Activated T-helper 17 cell treated with anti-CD3 and anti-CD28 coated beads, Interleukin-2, amount 50 U/mL, for 72 hours (primary cell): Measurements from ENCODE around the gene DHRS13. TPM values are rescaled to one million over a fixed set of nuclear protein-coding genes. Genes with fewer than 3 reads are reported as not detected.
A peak's percentile ranks its signal among the peaks of the same experiment; 100 is the strongest.
"Not testable (repeated sequence)": the region's sequence is repeated elsewhere in the genome, so short reads cannot be mapped to it uniquely, and the experiment has no call there.

Source experiments
- ATAC-seq: fragments of 150-1000 bp; cut with Tn5 transposase; replicated peaks from 2 replicates; pipeline ENCODE4 v1.10.0; 2021; ENCODE audit warnings: mild to moderate bottlenecking, moderate library complexity
- H3K27ac Mint-ChIP-seq: one replicate; pipeline ENCODE4 v1.8.0; 2022; ENCODE audit warnings: mixed read lengths
- H3K27me3 Mint-ChIP-seq: one replicate; pipeline ENCODE4 v1.8.0; 2022; ENCODE audit warnings: mixed read lengths
- H3K36me3 Mint-ChIP-seq: one replicate; pipeline ENCODE4 v1.8.0; 2022; ENCODE audit warnings: low read depth, mild to moderate bottlenecking, mixed read lengths
- H3K4me1 Mint-ChIP-seq: one replicate; pipeline ENCODE4 v1.8.0; 2022; ENCODE audit warnings: mixed read lengths
- H3K4me3 Mint-ChIP-seq: one replicate; pipeline ENCODE4 v1.8.0; 2022; ENCODE audit warnings: mild to moderate bottlenecking, mixed read lengths
- H3K9me3 Mint-ChIP-seq: one replicate; pipeline ENCODE4 v1.8.0; 2022; ENCODE audit warnings: mixed read lengths
- total RNA-seq, 2 donors: library from RNA; stranded (reverse); gene quantifications; one replicate each; pipeline ENCODE4 v1.2.3, GENCODE V29; 2022

DHRS13 gene
- total RNA-seq, 2 donors from 2014 or later: 24.9 to 82.1 TPM

GRCh38 chr17:28917465-28917864, 14.6 kb upstream of the DHRS13 start:
- no peak for ATAC-seq
- Mint-ChIP-seq H3K27ac (peak overlapping the region; percentile 62), H3K4me3 (no peak overlapping the region)

GRCh38 chr17:28917029-28917428, 14.2 kb upstream of the DHRS13 start:
- peaks cover 10% of the 10 kb centered on the region for H3K4me1 Mint-ChIP-seq
- no peak overlapping the region for H3K4me3 Mint-ChIP-seq
- peak overlapping the region; percentile 43 for H3K27ac Mint-ChIP-seq
- peaks cover 100% of the 10 kb centered on the region for H3K36me3 Mint-ChIP-seq
- ATAC-seq: no peak
- H3K9me3 Mint-ChIP-seq: peaks cover 5% of the 10 kb centered on the region
- no peaks in the 10 kb centered on the region for H3K27me3 Mint-ChIP-seq

More at GRCh38 chr17:28917465-28917864, 14.6 kb upstream of the DHRS13 start:
- H3K36me3 Mint-ChIP-seq: peaks cover 100% of the 10 kb centered on the region
- H3K27me3 Mint-ChIP-seq: no peaks in the 10 kb centered on the region
- H3K4me1 Mint-ChIP-seq: peaks cover 10% of the 10 kb centered on the region
- H3K9me3 Mint-ChIP-seq: peaks cover 5% of the 10 kb centered on the region

GRCh38 chr17:28916302-28916934, 13.5 kb upstream of the DHRS13 start:
- Mint-ChIP-seq H3K27ac (peak overlapping the region; percentile 43), H3K36me3 (peaks cover 100% of the 10 kb centered on the region), H3K4me1 (peaks cover 10% of the 10 kb centered on the region), H3K4me3 (no peak overlapping the region), H3K27me3 (no peaks in the 10 kb centered on the region), H3K9me3 (peaks cover 5% of the 10 kb centered on the region)
- peak; percentile 41 for ATAC-seq

DNA sequence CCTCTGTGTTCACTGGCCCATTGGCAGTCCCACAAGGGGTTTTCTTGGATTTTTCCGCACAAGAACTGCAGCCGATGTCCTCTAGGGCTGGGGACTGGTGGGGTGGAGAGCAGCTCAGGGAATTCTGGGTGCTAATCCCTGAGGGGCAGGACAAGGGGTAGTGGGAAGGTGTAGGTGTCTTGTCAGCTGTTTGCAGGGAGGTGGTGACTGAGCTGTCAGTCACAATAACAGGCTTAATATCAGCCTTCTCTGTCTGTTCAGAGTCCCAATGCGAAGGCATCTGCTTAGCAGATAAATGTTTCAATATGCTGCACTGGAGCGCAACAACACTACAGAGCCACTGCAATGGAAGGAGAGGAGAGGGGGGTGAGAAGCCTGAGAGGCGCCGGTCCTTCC, 10.1 kb upstream of the DHRS13 start:
- H3K36me3 Mint-ChIP-seq: peaks cover 100% of the 10 kb centered on the region
- H3K27me3 Mint-ChIP-seq: no peaks in the 10 kb centered on the region
- peaks cover 10% of the 10 kb centered on the region for H3K4me1 Mint-ChIP-seq
- H3K9me3 Mint-ChIP-seq: peaks cover 5% of the 10 kb centered on the region
- ATAC-seq: no peak
- H3K27ac Mint-ChIP-seq: peak overlapping the region; percentile 58
- no peak overlapping the region for H3K4me3 Mint-ChIP-seq

DNA sequence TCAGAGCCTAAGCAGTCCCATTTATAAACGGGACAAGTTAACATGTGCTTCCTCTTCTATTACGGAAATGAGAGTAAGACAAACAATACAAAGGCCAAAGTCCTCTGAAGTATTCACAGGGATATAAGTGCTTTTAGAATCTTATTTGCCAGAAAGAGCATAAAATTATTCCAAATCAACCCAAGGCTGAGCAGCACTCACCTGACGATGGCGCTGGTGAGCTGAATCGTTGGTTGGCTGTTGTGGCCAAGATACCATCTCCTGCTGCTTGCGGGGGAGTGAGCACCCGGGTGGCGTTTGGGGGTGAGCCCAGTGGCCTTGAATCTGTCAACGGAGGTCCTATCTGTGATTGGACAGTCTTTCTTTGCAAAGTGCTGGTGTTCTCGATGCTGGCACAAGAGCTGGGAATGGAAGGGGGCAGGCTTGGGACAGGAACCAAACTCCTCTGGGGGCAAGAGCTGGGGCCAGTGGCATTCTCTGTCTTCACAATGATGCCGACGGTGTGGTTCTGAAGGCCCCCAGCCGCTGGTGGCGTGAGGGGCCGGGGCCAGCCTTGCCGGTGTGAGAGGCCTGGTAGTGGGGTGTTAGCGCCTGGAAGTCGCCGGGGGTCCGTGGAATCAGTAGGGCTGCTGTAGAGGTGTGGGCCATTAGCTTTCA, 9.5 kb upstream of the DHRS13 start:
- Mint-ChIP-seq H3K4me3 (no peak overlapping the region), H3K36me3 (peaks cover 100% of the 10 kb centered on the region), H3K27me3 (no peaks in the 10 kb centered on the region), H3K9me3 (peaks cover 5% of the 10 kb centered on the region), H3K4me1 (peaks cover 10% of the 10 kb centered on the region), H3K27ac (peak overlapping the region; percentile 58)
- ATAC-seq: no peak

- Mint-ChIP-seq H3K9me3 (peaks cover 5% of the 10 kb centered on the region), H3K4me3 (no peak overlapping the region), H3K27me3 (no peaks in the 10 kb centered on the region), H3K36me3 (peaks cover 100% of the 10 kb centered on the region), H3K4me1 (peaks cover 10% of the 10 kb centered on the region), H3K27ac (no peak overlapping the region)
- ATAC-seq: no peak
These were observed 8.6 kb upstream of the DHRS13 start for GRCh38 chr17:28911411-28912045.

GRCh38 chr17:28910534-28910933, 7.7 kb upstream of the DHRS13 start:
- H3K27me3 Mint-ChIP-seq: no peaks in the 10 kb centered on the region
- no peak for ATAC-seq
- H3K4me3 Mint-ChIP-seq: no peak overlapping the region
- H3K9me3 Mint-ChIP-seq: peaks cover 5% of the 10 kb centered on the region
- H3K4me1 Mint-ChIP-seq: peaks cover 10% of the 10 kb centered on the region
- no peak overlapping the region for H3K27ac Mint-ChIP-seq
- H3K36me3 Mint-ChIP-seq: peaks cover 100% of the 10 kb centered on the region

DNA sequence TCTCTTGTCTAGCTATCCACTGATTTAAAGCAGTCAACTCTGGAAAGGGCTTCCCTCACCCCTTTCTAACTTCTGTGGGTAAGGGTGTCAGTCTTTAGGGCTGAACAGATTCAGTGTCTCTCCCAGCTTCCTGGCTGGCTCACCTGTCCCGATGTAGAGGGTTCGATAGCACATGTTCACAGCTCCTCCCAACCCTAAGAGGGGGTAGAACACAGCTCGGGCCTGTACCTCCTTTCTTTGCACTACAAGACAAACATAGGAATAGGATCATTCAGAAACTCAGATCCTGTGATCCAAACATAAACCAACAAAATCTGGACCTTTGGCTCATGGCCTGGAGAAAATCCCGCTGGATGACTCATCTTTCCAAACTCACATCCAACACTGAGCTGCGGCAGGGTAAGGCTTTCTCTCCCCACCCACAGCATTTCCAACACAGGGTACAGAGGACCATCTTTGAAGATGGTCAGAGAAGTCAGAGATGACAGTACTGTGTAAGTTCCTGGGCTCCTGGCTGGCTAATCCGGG, 5.8 kb upstream of the DHRS13 start:
- Mint-ChIP-seq H3K4me3 (no peak overlapping the region), H3K36me3 (peaks cover 90% of the 10 kb centered on the region), H3K27ac (peak overlapping the region; percentile 38), H3K4me1 (no peaks in the 10 kb centered on the region), H3K27me3 (no peaks in the 10 kb centered on the region), H3K9me3 (no peaks in the 10 kb centered on the region)
- ATAC-seq: no peak

- Mint-ChIP-seq H3K36me3 (peaks cover 82% of the 10 kb centered on the region), H3K27me3 (no peaks in the 10 kb centered on the region), H3K9me3 (no peaks in the 10 kb centered on the region), H3K27ac (peak overlapping the region; percentile 73), H3K4me1 (peaks cover 6% of the 10 kb centered on the region), H3K4me3 (no peak overlapping the region)
- no peak for ATAC-seq
These were observed 5.0 kb upstream of the DHRS13 start for GRCh38 chr17:28907709-28908475.

GRCh38 chr17:28906706-28907438, 4.0 kb upstream of the DHRS13 start:
- no peak for ATAC-seq
- Mint-ChIP-seq H3K36me3 (peaks cover 77% of the 10 kb centered on the region), H3K27ac (peak overlapping the region; percentile 73), H3K9me3 (no peaks in the 10 kb centered on the region), H3K4me1 (peaks cover 10% of the 10 kb centered on the region), H3K4me3 (no peak overlapping the region), H3K27me3 (no peaks in the 10 kb centered on the region)

GRCh38 chr17:28906276-28906675, 3.4 kb upstream of the DHRS13 start:
- H3K27me3 Mint-ChIP-seq: no peaks in the 10 kb centered on the region
- no peak for ATAC-seq
- no peaks in the 10 kb centered on the region for H3K9me3 Mint-ChIP-seq
- H3K36me3 Mint-ChIP-seq: peaks cover 77% of the 10 kb centered on the region
- H3K4me3 Mint-ChIP-seq: no peak overlapping the region
- H3K4me1 Mint-ChIP-seq: peaks cover 13% of the 10 kb centered on the region
- peak overlapping the region; percentile 73 for H3K27ac Mint-ChIP-seq

- peaks cover 75% of the 10 kb centered on the region for H3K36me3 Mint-ChIP-seq
- ATAC-seq: no peak
- H3K4me1 Mint-ChIP-seq: peaks cover 20% of the 10 kb centered on the region
- H3K27me3 Mint-ChIP-seq: no peaks in the 10 kb centered on the region
- H3K4me3 Mint-ChIP-seq: no peak overlapping the region
- H3K9me3 Mint-ChIP-seq: no peaks in the 10 kb centered on the region
- H3K27ac Mint-ChIP-seq: no peak overlapping the region
These were observed 1.9 kb upstream of the DHRS13 start for GRCh38 chr17:28904800-28905199.

DNA sequence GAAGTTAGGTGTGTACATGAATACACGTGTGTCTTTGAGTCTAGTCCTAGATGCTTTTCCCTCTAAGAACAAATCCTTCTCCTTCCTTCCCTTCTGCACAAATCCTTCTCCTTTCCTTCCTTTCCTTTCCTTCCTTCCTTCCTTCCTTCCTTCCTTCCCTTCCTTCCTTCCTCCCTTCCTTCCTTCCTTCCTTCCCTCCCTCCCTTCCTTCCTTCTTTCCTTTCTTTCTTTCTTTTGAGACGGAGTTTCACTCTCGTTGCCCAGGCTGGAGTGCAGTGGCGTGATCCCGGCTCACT, 615 bp upstream of the DHRS13 start:
- peak overlapping the region; percentile 99 for H3K4me3 Mint-ChIP-seq
- H3K4me1 Mint-ChIP-seq: peaks cover 26% of the 10 kb centered on the region
- ATAC-seq, H3K9me3 Mint-ChIP-seq, H3K27me3 Mint-ChIP-seq: not testable (repeated sequence)
- H3K27ac Mint-ChIP-seq: peak overlapping the region; percentile 61
- H3K36me3 Mint-ChIP-seq: peaks cover 75% of the 10 kb centered on the region
